IMR-90 (cell line): Measurements from ENCODE around the gene ATP8B4. TPM values are rescaled to one million over a fixed set of nuclear protein-coding genes. Genes with fewer than 3 reads are reported as not detected.
A peak's percentile ranks its signal among the peaks of the same experiment; 100 is the strongest.

Experiments used
- ATAC-seq: fragments of 200-7000 bp; cut with Tn5 transposase; 2 replicates; pipeline ENCODE4 v1.9.1; 2020; ENCODE audit warnings: low read depth, mild to moderate bottlenecking, moderate library complexity
- BruUV-seq: library from RNA; stranded (reverse); fragments of 400-500 nt; replicated peaks from 2 replicates; lab custom pipeline; 2021; lab: Mats Ljungman, UMichigan
- CTCF ChIA-PET: fragments of 300-600 bp; formaldehyde crosslinking; extraction: SDS; loops from one replicate; lab custom pipeline; 2021; ENCODE audit warnings: antibody characterized with exemption; lab: Yijun Ruan, JAX
- POLR2A ChIA-PET: fragments of 300-600 bp; sonication (Branson Sonifier 250); formaldehyde crosslinking; loops from one replicate; lab custom pipeline; 2022; ENCODE audit warnings: antibody characterized with exemption; ENCODE audit not compliant: unreplicated experiment; lab: Charles Lee
- DNase-seq: peaks from one replicate; pipeline ENCODE4 v3.0.0; 2013
- H2AFZ ChIP-seq: replicated peaks from 2 replicates; pipeline ENCODE3; 2013; ENCODE audit warnings: low read length, mild to moderate bottlenecking; ENCODE audit not compliant: poor library complexity
- H2AK5ac ChIP-seq: 2 replicates; pipeline ENCODE4 v1.6.1; 2013; ENCODE audit warnings: low read depth, low read length, inconsistent platforms
- H2AK9ac ChIP-seq: replicated peaks from 2 replicates; pipeline ENCODE3; 2013; ENCODE audit warnings: mild to moderate bottlenecking, low read depth, low read length, moderate library complexity; ENCODE audit not compliant: poor library complexity
- H2BK120ac ChIP-seq: 2 replicates; pipeline ENCODE4 v1.6.1; 2013; ENCODE audit warnings: low read depth, low read length, inconsistent platforms
- H2BK15ac ChIP-seq: 3 replicates; pipeline ENCODE4 v1.6.1; 2013; ENCODE audit warnings: low read depth, low read length, inconsistent platforms
- H2BK20ac ChIP-seq: 2 replicates; pipeline ENCODE4 v1.6.1; 2013; ENCODE audit warnings: low read depth, mild to moderate bottlenecking, inconsistent platforms, low read length, moderate library complexity
- H2BK5ac ChIP-seq: 2 replicates; pipeline ENCODE4 v1.6.1; 2013; ENCODE audit warnings: mild to moderate bottlenecking, low read depth, low read length, inconsistent platforms; ENCODE audit not compliant: poor library complexity, severe bottlenecking
- H3K14ac ChIP-seq: replicated peaks from 2 replicates; pipeline ENCODE4 v1.6.1; 2013; ENCODE audit warnings: low read depth, low read length, inconsistent platforms
- H3K18ac ChIP-seq: 2 replicates; pipeline ENCODE4 v1.6.1; 2013; ENCODE audit warnings: low read depth, low read length, control low read depth
- H3K23ac ChIP-seq: 2 replicates; pipeline ENCODE4 v1.6.1; 2013; ENCODE audit warnings: low read depth, low read length, inconsistent platforms
- H3K27ac ChIP-seq: 2 replicates; pipeline ENCODE4 v1.5.1; 2013; ENCODE audit warnings: mild to moderate bottlenecking, control low read depth, low read length; ENCODE audit not compliant: insufficient read depth
- H3K27me3 ChIP-seq: 2 replicates; pipeline ENCODE4 v1.6.1; 2013; ENCODE audit warnings: low read length; ENCODE audit not compliant: control insufficient read depth, insufficient read depth
- H3K36me3 ChIP-seq: 2 replicates; pipeline ENCODE4 v1.6.1; 2013; ENCODE audit warnings: low read length, mixed read lengths; ENCODE audit not compliant: control insufficient read depth, insufficient read depth
- H3K4ac ChIP-seq: 2 replicates; pipeline ENCODE4 v1.6.1; 2013; ENCODE audit warnings: low read depth, low read length, inconsistent platforms
- H3K4me1 ChIP-seq: 2 replicates; pipeline ENCODE4 v1.6.1; 2013; ENCODE audit warnings: low read length, mixed read lengths; ENCODE audit not compliant: control insufficient read depth, insufficient read depth
- H3K4me2 ChIP-seq: 2 replicates; pipeline ENCODE4 v1.6.1; 2013; ENCODE audit warnings: low read depth, mild to moderate bottlenecking, control low read depth, low read length, moderate library complexity
- H3K4me3 ChIP-seq: 2 replicates; pipeline ENCODE4 v1.5.1; 2013; ENCODE audit warnings: low read depth, mild to moderate bottlenecking, control low read depth, low read length, moderate library complexity; ENCODE audit not compliant: insufficient read depth
- H3K56ac ChIP-seq: 2 replicates; pipeline ENCODE4 v1.6.1; 2013; ENCODE audit warnings: low read length, inconsistent platforms; ENCODE audit not compliant: insufficient read depth; ENCODE audit errors: extremely low read depth
- H3K79me1 ChIP-seq, 2 experiments: 2 replicates each; pipeline ENCODE4 v1.6.1; 2013; ENCODE audit warnings: low read length in 2 of 2, inconsistent platforms in 1 of 2, low read depth in 1 of 2
- H3K9ac ChIP-seq: 2 replicates; pipeline ENCODE4 v1.6.1; 2013; ENCODE audit warnings: low read depth, low read length, control low read depth
- H3K9me1 ChIP-seq: 2 replicates; pipeline ENCODE4 v1.6.1; 2013; ENCODE audit warnings: low read length, inconsistent platforms; ENCODE audit not compliant: insufficient read depth
- H3K9me3 ChIP-seq: 2 replicates; pipeline ENCODE4 v1.6.1; 2013; ENCODE audit warnings: low read length; ENCODE audit not compliant: control insufficient read depth, insufficient read depth
- H4K20me1 ChIP-seq: 2 replicates; pipeline ENCODE4 v1.6.1; 2013; ENCODE audit warnings: low read length, inconsistent platforms; ENCODE audit not compliant: insufficient read depth
- H4K5ac ChIP-seq: 2 replicates; pipeline ENCODE4 v1.6.1; 2013; ENCODE audit warnings: mild to moderate bottlenecking, low read depth, low read length, control low read depth
- H4K8ac ChIP-seq, 2 experiments: 2 replicates each; pipeline ENCODE4 v1.6.1; 2013; ENCODE audit warnings: low read depth in 2 of 2, low read length in 2 of 2, control low read depth in 1 of 2, inconsistent platforms in 1 of 2
- H4K91ac ChIP-seq: 2 replicates; pipeline ENCODE4 v1.6.1; 2013; ENCODE audit warnings: low read depth, low read length, inconsistent platforms; ENCODE audit not compliant: insufficient read depth
- BHLHE40 ChIP-seq: fragments of 150-350 bp; IDR thresholded peaks from 2 replicates; pipeline ENCODE4 v1.6.1; 2016; ENCODE audit warnings: mild to moderate bottlenecking, low read depth, low read length
- MAZ ChIP-seq: IDR thresholded peaks from 2 replicates; pipeline ENCODE4 v1.6.1; 2012; ENCODE audit warnings: low read depth, mild to moderate bottlenecking, low read length, improper control_type of control experiment, moderate library complexity, borderline replicate concordance
- POLR2A ChIP-seq: IDR thresholded peaks from 2 replicates; pipeline ENCODE4 v1.6.1; 2012; ENCODE audit warnings: mild to moderate bottlenecking, low read depth, low read length
- RAD21 ChIP-seq: IDR thresholded peaks from 2 replicates; pipeline ENCODE4 v1.6.1; 2012; ENCODE audit warnings: low read length, improper control_type of control experiment
- RFX5 ChIP-seq: IDR thresholded peaks from 2 replicates; pipeline ENCODE4 v1.8.0; 2012; ENCODE audit warnings: low read depth, mild to moderate bottlenecking, low read length, moderate library complexity
- USF2 ChIP-seq: fragments of 150-350 bp; IDR thresholded peaks from 2 replicates; pipeline ENCODE4 v1.6.1; 2017; ENCODE audit warnings: mild to moderate bottlenecking, antibody characterized with exemption, low read length, low read depth
- WGBS, 2 experiments: methylation state at CpG; one replicate each; pipeline versions ENCODE4 v1.1.5 to v1.1.7; 2013; ENCODE audit warnings: missing lambda C conversion rate in 2 of 2; ENCODE audit not compliant: insufficient read length in 1 of 2; ENCODE audit errors: extremely low coverage in 2 of 2; 5-methylcytosine and 5-hydroxymethylcytosine counted together
- dilution Hi-C: fragments of 300-500 bp; cut with HindIII; formaldehyde crosslinking; loops from one replicate; pipeline ENCODE4 v1.14.3; 2018; ENCODE audit warnings: low sequenced_read_pairs; ENCODE audit not compliant: unreplicated experiment
- in situ Hi-C: fragments of 300-500 bp; cut with MboI; formaldehyde crosslinking; loops from 3 replicates; pipeline ENCODE4 v1.14.3; 2019; ENCODE audit warnings: low sequenced_read_pairs, inconsistent platforms, mixed read lengths
- intact Hi-C: fragments of 100-400 bp; cut with micrococcal nuclease; formaldehyde crosslinking; loops from 2 replicates; pipeline ENCODE4 v1.10.0; 2022
- polyA plus RNA-seq, 3 experiments: library from polyadenylated mRNA; depleted of rRNA; stranded (reverse); fragments of >200 nt; gene quantifications; 2 replicates each; pipeline ENCODE4 v1.2.3, GENCODE V29; 2012; ENCODE audit warnings: low replicate concordance in 1 of 3
- total RNA-seq: library from RNA; depleted of rRNA; stranded (reverse); fragments of >200 nt; gene quantifications from 2 replicates; pipeline ENCODE4 v1.2.3, GENCODE V29; 2012

Gene ATP8B4
- total and polyA plus RNA-seq, 2 of the 4 experiments (the other 2 are of a cell fraction), result 0.12 to 0.54 TPM

GRCh38 chr15:49876401-49877038 is 242.5 kb downstream of the ATP8B4 start (continued):
- TF ChIP-seq MAZ (no peak), RFX5 (no peak)

GRCh38 chr15:49875392-49875791 is 243.6 kb downstream of the ATP8B4 start:
- CTCF ChIA-PET, result interaction anchor here (1.6 kb wide), 1 partner anchor 43 kb away, joined by 3 read pairs; no protein-coding TSS in a partner anchor
- Histone ChIP-seq H3K9me1 (no peaks in the 10 kb centered on the region), H3K18ac (peak overlapping the region; percentile 73; the same call in 1 of the 2 replicates), H3K27me3 (no peaks in the 10 kb centered on the region), H2BK5ac (no peak overlapping the region), H3K4me2 (no peak overlapping the region), H3K36me3 (no peaks in the 10 kb centered on the region), H3K4me1 (peaks cover 24% of the 10 kb centered on the region), H3K56ac (no peak overlapping the region), H3K27ac (no peak overlapping the region), H3K79me1 (no peaks in the 10 kb centered on the region), H2AFZ (no peak overlapping the region), H2BK120ac (no peak overlapping the region), H4K8ac (no peak overlapping the region), H2BK20ac (no peak overlapping the region), H2AK5ac (no peak overlapping the region), H3K4me3 (no peak overlapping the region), H3K14ac (no peak overlapping the region), H2BK15ac (no peak overlapping the region), H2AK9ac (no peak overlapping the region), H4K20me1 (no peaks in the 10 kb centered on the region), H4K91ac (no peak overlapping the region), H3K4ac (no peak overlapping the region), H4K5ac (peak overlapping the region; percentile 46; the same call in 1 of the 2 replicates), H3K9ac (no peak overlapping the region), H3K9me3 (no peaks in the 10 kb centered on the region), H3K23ac (no peak overlapping the region)
- DNase-seq, result no peak
- no peak for ATAC-seq
- BruUV-seq, result no TSS peak
- no CpG with 5 or more reads among the region's 2 CpGs for WGBS, 2 experiments
- dilution Hi-C loops (no loop called here), intact Hi-C loops (loop anchor here (10.0 kb wide), 1 partner anchor 269 kb away; no protein-coding TSS in a partner anchor), in situ Hi-C loops (no loop called here)
- TF ChIP-seq POLR2A, result no peak
- TF ChIP-seq MAZ, result no peak
- no peak for TF ChIP-seq RAD21
- no peak for TF ChIP-seq USF2
- TF ChIP-seq BHLHE40, result no peak
- POLR2A ChIA-PET, result no interaction called here
